Subcutaneous abdominal adipose tissue (tissue), 5 donors: Measurements from ENCODE around the gene PNMA1.

Source experiments
- H3K27ac ChIP-seq: one replicate; pipeline ENCODE4 v1.7.0; 2013; ENCODE audit warnings: low read depth, mild to moderate bottlenecking, inconsistent platforms, low read length, moderate library complexity
- H3K27me3 ChIP-seq, 5 donors: one replicate each; pipeline ENCODE4 v1.7.0; 2013; ENCODE audit warnings: low read length in 5 of 5, inconsistent platforms in 1 of 5; ENCODE audit not compliant: control insufficient read depth in 5 of 5, insufficient read depth in 4 of 5
- H3K36me3 ChIP-seq, 5 donors: one replicate each; pipeline ENCODE4 v1.7.0; 2013; ENCODE audit warnings: low read length in 5 of 5; ENCODE audit not compliant: control insufficient read depth in 5 of 5, insufficient read depth in 5 of 5
- H3K4me1 ChIP-seq, 5 donors: one replicate each; pipeline ENCODE4 v1.7.0; 2013; ENCODE audit warnings: low read length in 5 of 5, mild to moderate bottlenecking in 3 of 5, moderate library complexity in 1 of 5; ENCODE audit not compliant: control insufficient read depth in 5 of 5, insufficient read depth in 5 of 5
- H3K4me3 ChIP-seq, 5 donors: one replicate each; pipeline ENCODE4 v1.7.0; 2013; ENCODE audit warnings: low read length in 5 of 5, low read depth in 1 of 5
- H3K9ac ChIP-seq, 5 donors: one replicate each; pipeline ENCODE4 v1.7.0; 2013; ENCODE audit warnings: low read length in 5 of 5, mild to moderate bottlenecking in 4 of 5, moderate library complexity in 3 of 5
- H3K9me3 ChIP-seq, 5 donors: one replicate each; pipeline ENCODE4 v1.7.0; 2013; ENCODE audit warnings: low read length in 5 of 5; ENCODE audit not compliant: control insufficient read depth in 5 of 5
- donor health status: healthy.
- donor health status: healthy.
- donor health status: healthy.
- donor health status: healthy.
- donor health status: healthy.

The PNMA1 gene

DNA sequence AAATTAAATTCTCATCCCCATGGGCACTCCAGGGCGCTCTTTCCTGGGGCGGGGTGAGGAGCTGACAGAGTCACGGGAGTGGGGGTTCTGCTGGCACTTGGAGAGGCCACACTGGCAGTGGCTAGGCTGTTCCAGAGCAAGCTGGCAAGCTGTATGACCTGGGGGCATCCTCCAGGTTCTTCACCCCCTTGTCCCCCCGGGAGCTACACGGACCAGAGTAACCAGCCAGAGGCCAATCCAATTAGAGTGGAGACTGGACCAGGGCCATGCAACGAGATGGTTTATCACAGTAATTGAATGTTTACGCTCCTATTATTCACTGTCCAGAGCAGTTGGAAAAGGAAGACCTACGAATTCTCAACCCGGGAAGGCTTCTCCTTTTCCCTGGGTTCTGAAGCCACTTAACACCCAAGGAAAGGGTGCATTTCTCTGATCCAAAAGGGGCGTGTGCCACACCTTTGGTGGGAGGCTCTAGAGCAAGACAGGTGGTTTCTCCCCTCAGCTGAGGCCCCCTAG, 43.8 kb upstream of the PNMA1 start:
- H3K27ac ChIP-seq = peak overlapping the region; percentile 98
- H3K4me3 ChIP-seq = peak overlapping the region; percentile 61 to 83 (median 77)
- peaks cover 49 to 88% (median 85%) of the 10 kb centered on the region in 5 donors for H3K4me1 ChIP-seq
- no peaks in the 10 kb centered on the region for H3K27me3 ChIP-seq
- H3K9ac ChIP-seq = peak overlapping the region; percentile 71 to 86 (median 80)
- no peaks in the 10 kb centered on the region for H3K36me3 ChIP-seq
- no peaks in the 10 kb centered on the region for H3K9me3 ChIP-seq

GRCh38 chr14:73757381-73757780, 43.2 kb upstream of the PNMA1 start:
- no peaks in the 10 kb centered on the region for H3K9me3 ChIP-seq
- H3K27ac ChIP-seq = peak overlapping the region; percentile 98
- H3K27me3 ChIP-seq = no peaks in the 10 kb centered on the region
- H3K4me3 ChIP-seq = peak overlapping the region in 3 of 5 donors; percentile 72 to 79 (median 77)
- H3K36me3 ChIP-seq = no peaks in the 10 kb centered on the region
- H3K9ac ChIP-seq = peak overlapping the region in 4 of 5 donors; percentile 9 to 82 (median 56)
- peaks cover 53 to 88% (median 86%) of the 10 kb centered on the region in 5 donors for H3K4me1 ChIP-seq

GRCh38 chr14:73755434-73756014, 41.3 kb upstream of the PNMA1 start:
- Histone ChIP-seq H3K27ac (peak overlapping the region; percentile 98), H3K4me3 (peak overlapping the region; percentile 4 to 49 (median 15)), H3K9ac (peak overlapping the region; percentile 17 to 67 (median 56)), H3K9me3 (no peaks in the 10 kb centered on the region), H3K27me3 (no peaks in the 10 kb centered on the region), H3K36me3 (no peaks in the 10 kb centered on the region), H3K4me1 (peaks cover 58 to 89% (median 86%) of the 10 kb centered on the region in 5 donors)

- no peaks in the 10 kb centered on the region for H3K36me3 ChIP-seq
- no peaks in the 10 kb centered on the region for H3K27me3 ChIP-seq
- no peaks in the 10 kb centered on the region for H3K9me3 ChIP-seq
- peak overlapping the region; percentile 15 to 58 (median 42) for H3K4me3 ChIP-seq
- H3K9ac ChIP-seq = peak overlapping the region; percentile 17 to 67 (median 56)
- peaks cover 60 to 92% (median 89%) of the 10 kb centered on the region in 5 donors for H3K4me1 ChIP-seq
- peak overlapping the region; percentile 98 for H3K27ac ChIP-seq
Observed at GRCh38 chr14:73754911-73755360, 40.8 kb upstream of the PNMA1 start.

- peaks cover 62 to 98% (median 95%) of the 10 kb centered on the region in 5 donors for H3K4me1 ChIP-seq
- peak overlapping the region; percentile 98 for H3K27ac ChIP-seq
- no peaks in the 10 kb centered on the region for H3K9me3 ChIP-seq
- H3K4me3 ChIP-seq = peak overlapping the region; percentile 15 to 58 (median 42)
- peak overlapping the region; percentile 17 to 67 (median 56) for H3K9ac ChIP-seq
- H3K27me3 ChIP-seq = no peaks in the 10 kb centered on the region
- H3K36me3 ChIP-seq = no peaks in the 10 kb centered on the region
Observed at GRCh38 chr14:73753887-73754795, 40.0 kb upstream of the PNMA1 start.

GRCh38 chr14:73753124-73753886, 39.1 kb upstream of the PNMA1 start:
- no peaks in the 10 kb centered on the region for H3K36me3 ChIP-seq
- H3K9ac ChIP-seq = peak overlapping the region; percentile 23 to 67 (median 42)
- H3K27me3 ChIP-seq = no peaks in the 10 kb centered on the region
- H3K27ac ChIP-seq = peak overlapping the region; percentile 98
- H3K9me3 ChIP-seq = no peaks in the 10 kb centered on the region
- H3K4me3 ChIP-seq = peak overlapping the region in 4 of 5 donors; percentile 2 to 58 (median 30)
- H3K4me1 ChIP-seq = peaks cover 61 to 97% (median 94%) of the 10 kb centered on the region in 5 donors

DNA sequence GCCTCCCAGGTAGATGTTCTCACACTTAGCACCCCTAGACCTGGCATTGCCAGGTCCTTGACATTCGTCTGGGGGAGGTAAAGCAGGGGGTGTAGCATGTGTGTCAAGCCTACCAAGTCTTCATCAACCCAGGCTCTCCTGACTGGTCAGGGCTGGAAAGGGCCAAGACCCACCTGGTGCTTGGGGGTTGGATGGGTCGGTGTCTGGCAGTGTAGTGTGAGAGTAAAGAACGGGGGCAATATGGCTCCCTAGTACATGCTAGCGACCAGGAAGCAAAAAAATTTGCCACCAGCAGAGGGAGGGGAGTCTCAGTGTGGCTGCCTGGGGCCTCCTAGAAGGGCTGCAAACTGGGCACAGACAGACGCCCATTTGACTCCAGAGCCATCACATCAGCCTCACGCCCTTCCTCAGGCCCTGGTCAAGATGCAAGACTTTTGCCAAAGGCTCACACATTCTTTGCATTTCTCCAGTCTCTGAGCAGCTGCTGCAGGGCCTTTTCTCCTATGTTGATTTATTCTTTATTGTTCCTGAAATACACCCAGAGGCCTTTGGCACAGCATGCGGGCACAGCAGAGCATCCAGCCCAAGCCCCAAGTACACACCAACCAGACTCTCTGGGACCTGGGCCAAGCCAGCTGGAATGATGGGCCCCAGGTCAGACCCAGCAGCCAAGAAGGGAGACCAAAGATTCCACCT, 38.3 kb upstream of the PNMA1 start:
- H3K36me3 ChIP-seq = no peaks in the 10 kb centered on the region
- H3K4me1 ChIP-seq = peaks cover 57 to 95% (median 88%) of the 10 kb centered on the region in 5 donors
- H3K27me3 ChIP-seq = no peaks in the 10 kb centered on the region
- H3K27ac ChIP-seq = peak overlapping the region; percentile 98
- H3K4me3 ChIP-seq = peak overlapping the region in 2 of 5 donors; percentile 18 to 23
- peak overlapping the region in 4 of 5 donors; percentile 38 to 65 (median 44) for H3K9ac ChIP-seq
- H3K9me3 ChIP-seq = no peaks in the 10 kb centered on the region

DNA sequence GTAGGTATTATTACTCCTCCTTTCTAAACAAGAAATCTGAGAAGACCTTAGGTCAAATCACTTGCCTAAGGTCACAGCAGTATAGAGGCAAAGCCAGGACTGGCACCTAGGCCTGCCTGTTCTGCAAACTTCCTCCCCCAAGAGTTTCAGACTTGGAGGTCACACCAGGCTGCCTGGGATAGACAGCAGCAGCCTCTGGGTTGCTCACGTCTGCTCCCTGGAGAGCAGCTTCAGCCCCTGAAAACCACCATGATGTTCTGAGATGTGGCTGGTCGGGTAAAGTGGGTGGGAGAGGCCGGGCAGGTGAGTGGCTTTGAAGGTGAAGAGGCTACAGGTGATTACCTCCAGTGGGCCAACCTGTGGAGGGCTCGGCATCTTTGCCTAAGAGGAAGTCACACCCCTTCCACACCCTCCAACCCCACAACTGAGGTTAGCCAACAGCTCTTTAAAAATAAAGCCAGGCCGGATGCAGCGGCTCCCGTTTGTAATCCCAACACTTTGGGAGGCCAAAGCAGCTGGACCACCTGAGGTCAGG, 37.0 kb upstream of the PNMA1 start:
- H3K4me1 ChIP-seq = peaks cover 49 to 95% (median 88%) of the 10 kb centered on the region in 5 donors
- H3K36me3 ChIP-seq = no peaks in the 10 kb centered on the region
- H3K9ac ChIP-seq = peak overlapping the region in 1 of 5 donors; percentile 14
- no peak overlapping the region for H3K4me3 ChIP-seq
- H3K27ac ChIP-seq = peak overlapping the region; percentile 98
- H3K27me3 ChIP-seq = no peaks in the 10 kb centered on the region
- H3K9me3 ChIP-seq = no peaks in the 10 kb centered on the region

GRCh38 chr14:73750531-73750901, 36.3 kb upstream of the PNMA1 start:
- Histone ChIP-seq H3K4me3 (no peak overlapping the region), H3K36me3 (no peaks in the 10 kb centered on the region), H3K27ac (peak overlapping the region; percentile 98), H3K4me1 (peaks cover 49 to 95% (median 88%) of the 10 kb centered on the region in 5 donors), H3K9ac (no peak overlapping the region), H3K9me3 (no peaks in the 10 kb centered on the region), H3K27me3 (no peaks in the 10 kb centered on the region)
